ENCODE measurements around the gene SFTPD.

DNA sequence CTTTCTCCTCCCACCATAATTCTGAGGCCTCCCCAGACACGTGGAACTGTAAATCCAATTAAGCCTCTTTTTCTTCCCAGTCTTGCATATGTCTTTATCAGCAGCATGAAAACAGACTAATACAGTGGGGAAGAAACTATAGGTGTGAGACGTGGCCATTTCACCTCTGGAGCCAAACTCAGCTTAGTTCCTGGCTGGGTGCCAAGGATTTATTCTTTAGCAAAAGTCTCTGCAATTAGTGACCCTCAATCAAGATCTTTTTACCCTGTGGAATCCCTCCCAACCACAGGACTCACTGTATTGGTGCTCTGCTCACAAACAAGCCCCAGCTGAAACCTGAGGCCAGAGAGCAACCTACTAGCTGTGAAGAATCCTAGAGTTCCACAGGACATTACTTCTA is 28.1 kb upstream of the SFTPD start:
- TF ChIP-seq, protein P1, sequence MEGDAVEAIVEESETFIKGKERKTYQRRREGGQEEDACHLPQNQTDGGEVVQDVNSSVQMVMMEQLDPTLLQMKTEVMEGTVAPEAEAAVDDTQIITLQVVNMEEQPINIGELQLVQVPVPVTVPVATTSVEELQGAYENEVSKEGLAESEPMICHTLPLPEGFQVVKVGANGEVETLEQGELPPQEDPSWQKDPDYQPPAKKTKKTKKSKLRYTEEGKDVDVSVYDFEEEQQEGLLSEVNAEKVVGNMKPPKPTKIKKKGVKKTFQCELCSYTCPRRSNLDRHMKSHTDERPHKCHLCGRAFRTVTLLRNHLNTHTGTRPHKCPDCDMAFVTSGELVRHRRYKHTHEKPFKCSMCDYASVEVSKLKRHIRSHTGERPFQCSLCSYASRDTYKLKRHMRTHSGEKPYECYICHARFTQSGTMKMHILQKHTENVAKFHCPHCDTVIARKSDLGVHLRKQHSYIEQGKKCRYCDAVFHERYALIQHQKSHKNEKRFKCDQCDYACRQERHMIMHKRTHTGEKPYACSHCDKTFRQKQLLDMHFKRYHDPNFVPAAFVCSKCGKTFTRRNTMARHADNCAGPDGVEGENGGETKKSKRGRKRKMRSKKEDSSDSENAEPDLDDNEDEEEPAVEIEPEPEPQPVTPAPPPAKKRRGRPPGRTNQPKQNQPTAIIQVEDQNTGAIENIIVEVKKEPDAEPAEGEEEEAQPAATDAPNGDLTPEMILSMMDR (IDR thresholded peaks at IDR 0.05; ENCODE audit: low read length) = no peak
- TF ChIP-seq EZH2 (optimal IDR thresholded peaks at IDR 0.05; ENCODE audit: low read depth, low read length) = no peak
- no peak for TF ChIP-seq EZH2phosphoT487 (IDR thresholded peaks at IDR 0.05; ENCODE audit: low read length)
